Tibial nerve (tissue), 4 donors: ENCODE data around the gene PRB3. TPM values are rescaled to one million over a fixed set of nuclear protein-coding genes. Genes with fewer than 3 reads are reported as not detected.

Experiments used
- DNase-seq, 2 donors: peaks; one replicate each; pipeline ENCODE4 v3.0.0-alpha.2; 2019; ENCODE audit warnings: low spot score in 2 of 2
- H3K27ac ChIP-seq, 4 donors: fragments of 200-600 bp; sonication (generic) in 3 of 4; one replicate each; pipeline ENCODE4 v1.5.1; 2017 to 2019; ENCODE audit warnings: mild to moderate bottlenecking in 1 of 4
- H3K27me3 ChIP-seq, 2 donors: fragments of 200-600 bp; sonication (generic) in 1 of 2; one replicate each; pipeline versions ENCODE4 v1.5.1 to v1.6.0; 2017 to 2019
- H3K36me3 ChIP-seq, 3 donors: fragments of 200-600 bp; sonication (generic); one replicate each; pipeline ENCODE4 v1.5.1; 2018 to 2019
- H3K4me1 ChIP-seq, 4 donors: fragments of 200-600 bp; sonication (generic) in 3 of 4; one replicate each; pipeline ENCODE4 v1.5.1; 2017 to 2019
- H3K4me3 ChIP-seq, 4 donors: fragments of 200-600 bp; sonication (generic) in 3 of 4; one replicate each; pipeline ENCODE4 v1.5.1; 2017 to 2019; ENCODE audit warnings: mild to moderate bottlenecking in 1 of 4, moderate library complexity in 1 of 4
- H3K9me3 ChIP-seq, 4 donors: fragments of 200-600 bp; sonication (generic) in 3 of 4; one replicate each; pipeline ENCODE4 v1.5.1; 2017 to 2019
- CTCF ChIP-seq, 5 experiments: fragments of 200-600 bp in 3 of 5; fragments of 450-650 bp in 2 of 5; sonication (generic) in 3 of 5; IDR thresholded peaks; one replicate each; pipeline ENCODE4 v1.5.1; 2016 to 2019; ENCODE audit warnings: antibody characterized with exemption in 5 of 5, mild to moderate bottlenecking in 3 of 5, moderate library complexity in 2 of 5
- EP300 ChIP-seq, 2 donors: sonication (generic); formaldehyde crosslinking; IDR thresholded peaks; one replicate each; pipeline ENCODE4 v1.6.1; 2017; ENCODE audit warnings: antibody characterized with exemption in 2 of 2, mild to moderate bottlenecking in 1 of 2
- POLR2A ChIP-seq, 2 donors: fragments of 450-650 bp; IDR thresholded peaks; one replicate each; pipeline ENCODE4 v1.6.1; 2017; ENCODE audit warnings: antibody characterized with exemption in 2 of 2, mild to moderate bottlenecking in 2 of 2, moderate library complexity in 2 of 2
- WGBS, 2 donors: methylation state at CpG; one replicate each; pipeline ENCODE4 v1.1.5; 2018; 5-methylcytosine and 5-hydroxymethylcytosine counted together
- total RNA-seq, 4 donors: library from RNA; depleted of rRNA; stranded (reverse); fragments of >200 nt; gene quantifications; one replicate each; pipeline ENCODE4 v1.1.0, GENCODE V29; 2016

The PRB3 gene
- total RNA-seq, 4 donors from 2014 or later, result not detected

- 40 to 53% methylated on average over 5 of the region's 5 CpGs for WGBS, 2 donors
- Histone ChIP-seq H3K36me3 (no peaks in the 10 kb centered on the region), H3K27ac (no peak overlapping the region), H3K4me3 (no peak overlapping the region), H3K9me3 (peaks cover 0 to 23% (median 0%) of the 10 kb centered on the region in 4 donors), H3K27me3 (no peaks in the 10 kb centered on the region), H3K4me1 (no peaks in the 10 kb centered on the region)
- TF ChIP-seq CTCF (IDR thresholded peaks at IDR 0.05) (peak in 1 of 5 experiments; percentile 13), POLR2A (IDR thresholded peaks at IDR 0.05) (no peak), EP300 (IDR thresholded peaks at IDR 0.05) (no peak)
- no peak for DNase-seq
Observed at GRCh38 chr12:11228296-11228879, 41.1 kb downstream of the PRB3 start.

- Histone ChIP-seq H3K36me3 (no peaks in the 10 kb centered on the region), H3K27me3 (no peaks in the 10 kb centered on the region), H3K9me3 (peaks cover 0 to 29% (median 0%) of the 10 kb centered on the region in 4 donors), H3K27ac (no peak overlapping the region), H3K4me1 (no peaks in the 10 kb centered on the region), H3K4me3 (no peak overlapping the region)
- no peak for DNase-seq
- TF ChIP-seq POLR2A (IDR thresholded peaks at IDR 0.05) (no peak), CTCF (IDR thresholded peaks at IDR 0.05) (no peak), EP300 (IDR thresholded peaks at IDR 0.05) (no peak)
- 87% methylated on average over 4 of the region's 4 CpGs for WGBS, 2 donors
Observed at GRCh38 chr12:11227373-11227772, 42.1 kb downstream of the PRB3 start.

Other genes starting within 250 kb of the PRB3 start
- gene TAS2R19, start 247.1 kb downstream of the PRB3 start, total RNA-seq, result 10 to 100 TPM in 2 of 4 donors, 1 to 10 TPM in 2; 7.3 to 14.9 (median 9.9) TPM
- gene TAS2R31, start 238.3 kb downstream of the PRB3 start, total RNA-seq, result 10 to 100 TPM; 10.3 to 17.3 (median 12.0) TPM
- gene TAS2R46, start 207.4 kb downstream of the PRB3 start, total RNA-seq, result 10 to 100 TPM in 1 of 4 donors, 1 to 10 TPM in 3; 1.5 to 12.6 (median 1.8) TPM
- 1 to 10 TPM; 4.5 to 9.0 (median 5.0) TPM for gene TAS2R43, start 177.4 kb downstream of the PRB3 start, total RNA-seq
- gene TAS2R30, start 135.1 kb downstream of the PRB3 start, total RNA-seq, result 1 to 10 TPM; 4.9 to 9.0 (median 6.3) TPM
- 1 to 10 TPM; 7.5 to 9.6 (median 8.1) TPM for gene SMIM10L1, start 98.5 kb downstream of the PRB3 start, total RNA-seq
- not detected for gene TAS2R42, start 82.8 kb downstream of the PRB3 start, total RNA-seq
- not detected for gene PRB4, start 40.7 kb upstream of the PRB3 start, total RNA-seq
- not detected for gene PRB2, start 125.9 kb upstream of the PRB3 start, total RNA-seq